HEK293 (cell line): ENCODE measurements around the gene MADCAM1.

Source experiments
- BCL11B ChIP-seq: fragments of 450-650 bp; formaldehyde crosslinking; IDR thresholded peaks from 2 replicates; pipeline ENCODE4 v1.5.1; 2016; ENCODE audit warnings: low read depth, missing biosample characterization, missing genetic modification characterization
- BCL6B ChIP-seq: fragments of 450-650 bp; formaldehyde crosslinking; IDR thresholded peaks from 2 replicates; pipeline ENCODE4 v1.5.1; 2017; ENCODE audit warnings: missing biosample characterization, missing genetic modification characterization
- GLI2 ChIP-seq: fragments of 450-650 bp; formaldehyde crosslinking; IDR thresholded peaks from 2 replicates; pipeline ENCODE4; 2017; ENCODE audit warnings: missing biosample characterization, missing genetic modification characterization, low read depth, borderline replicate concordance
- GLIS1 ChIP-seq: fragments of 450-650 bp; formaldehyde crosslinking; IDR thresholded peaks from 2 replicates; pipeline ENCODE4 v1.5.1; 2016; ENCODE audit warnings: missing biosample characterization, missing genetic modification characterization
- GLIS2 ChIP-seq: fragments of 450-650 bp; formaldehyde crosslinking; IDR thresholded peaks from 2 replicates; pipeline ENCODE4 v1.5.1; 2016; ENCODE audit warnings: missing biosample characterization, missing genetic modification characterization
- KLF10 ChIP-seq: fragments of 450-650 bp; IDR thresholded peaks from 2 replicates; pipeline ENCODE4 v1.5.1; 2018; ENCODE audit warnings: missing biosample characterization, mild to moderate bottlenecking, missing genetic modification characterization
- KLF7 ChIP-seq: fragments of 450-650 bp; formaldehyde crosslinking; IDR thresholded peaks from 2 replicates; pipeline ENCODE4 v1.5.1; 2016; ENCODE audit warnings: missing biosample characterization, missing genetic modification characterization, borderline replicate concordance
- KLF8 ChIP-seq: fragments of 450-650 bp; formaldehyde crosslinking; IDR thresholded peaks from 2 replicates; pipeline ENCODE4 v1.5.1; 2016; ENCODE audit warnings: missing biosample characterization, missing genetic modification characterization
- OSR2 ChIP-seq: fragments of 450-650 bp; formaldehyde crosslinking; IDR thresholded peaks from 2 replicates; pipeline ENCODE4 v1.5.1; 2016; ENCODE audit warnings: missing biosample characterization, missing genetic modification characterization
- PATZ1 ChIP-seq: fragments of 450-650 bp; formaldehyde crosslinking; IDR thresholded peaks from 2 replicates; pipeline ENCODE4 v1.5.1; 2016; ENCODE audit warnings: missing biosample characterization, missing genetic modification characterization
- PRDM1 ChIP-seq: fragments of 450-650 bp; formaldehyde crosslinking; IDR thresholded peaks from 2 replicates; pipeline ENCODE4; 2016; ENCODE audit warnings: missing biosample characterization, missing genetic modification characterization
- REPIN1 ChIP-seq: fragments of 450-650 bp; formaldehyde crosslinking; IDR thresholded peaks from 2 replicates; pipeline ENCODE4 v1.5.1; 2017; ENCODE audit warnings: missing biosample characterization, missing genetic modification characterization, low read depth
- SP2 ChIP-seq: fragments of 450-650 bp; formaldehyde crosslinking; IDR thresholded peaks from 2 replicates; pipeline ENCODE4 v1.5.1; 2016; ENCODE audit warnings: missing biosample characterization, missing genetic modification characterization
- YY2 ChIP-seq: fragments of 450-650 bp; formaldehyde crosslinking; IDR thresholded peaks from 2 replicates; pipeline ENCODE4 v1.5.1; 2016; ENCODE audit warnings: missing biosample characterization, missing genetic modification characterization
- ZBTB26 ChIP-seq: fragments of 450-650 bp; formaldehyde crosslinking; optimal IDR thresholded peaks from 2 replicates; pipeline ENCODE3; 2016; ENCODE audit warnings: missing biosample characterization, mild to moderate bottlenecking, missing genetic modification characterization
- ZBTB8A ChIP-seq: fragments of 450-650 bp; formaldehyde crosslinking; IDR thresholded peaks from 2 replicates; pipeline ENCODE4 v1.5.1; 2016; ENCODE audit warnings: missing biosample characterization, missing genetic modification characterization
- ZNF138 ChIP-seq: fragments of 450-650 bp; formaldehyde crosslinking; IDR thresholded peaks from 2 replicates; pipeline ENCODE4 v1.5.1; 2016; ENCODE audit warnings: missing biosample characterization, missing genetic modification characterization, borderline replicate concordance
- ZNF140 ChIP-seq: fragments of 450-650 bp; formaldehyde crosslinking; IDR thresholded peaks from 2 replicates; pipeline ENCODE4 v1.5.1; 2016; ENCODE audit warnings: missing biosample characterization, missing genetic modification characterization
- ZNF214 ChIP-seq: fragments of 450-650 bp; formaldehyde crosslinking; IDR thresholded peaks from 2 replicates; pipeline ENCODE4 v1.5.1; 2017; ENCODE audit warnings: missing biosample characterization, mild to moderate bottlenecking, missing genetic modification characterization, borderline replicate concordance
- ZNF23 ChIP-seq: fragments of 450-650 bp; formaldehyde crosslinking; IDR thresholded peaks from 2 replicates; pipeline ENCODE4 v1.5.1; 2016; ENCODE audit warnings: missing biosample characterization, missing genetic modification characterization, borderline replicate concordance
- ZNF311 ChIP-seq: fragments of 450-650 bp; formaldehyde crosslinking; IDR thresholded peaks from 2 replicates; pipeline ENCODE4 v1.5.1; 2017; ENCODE audit warnings: missing biosample characterization, missing genetic modification characterization, borderline replicate concordance
- ZNF335 ChIP-seq: fragments of 450-650 bp; formaldehyde crosslinking; conservative IDR thresholded peaks from 2 replicates; pipeline ENCODE4 v1.5.1; 2016; ENCODE audit warnings: missing biosample characterization, missing genetic modification characterization
- ZNF449 ChIP-seq: fragments of 450-650 bp; formaldehyde crosslinking; IDR thresholded peaks from 2 replicates; pipeline ENCODE4 v1.5.1; 2017; ENCODE audit warnings: missing biosample characterization, mild to moderate bottlenecking, missing genetic modification characterization, moderate library complexity
- ZNF549 ChIP-seq: fragments of 450-650 bp; IDR thresholded peaks from 2 replicates; pipeline ENCODE4 v1.5.1; 2018; ENCODE audit warnings: missing biosample characterization, missing genetic modification characterization, mild to moderate bottlenecking, inconsistent platforms, moderate library complexity
- ZNF777 ChIP-seq: fragments of 450-650 bp; formaldehyde crosslinking; IDR thresholded peaks from 2 replicates; pipeline ENCODE4 v1.5.1; 2017; ENCODE audit warnings: missing biosample characterization, missing genetic modification characterization, borderline replicate concordance
- ZNF830 ChIP-seq: fragments of 450-650 bp; IDR thresholded peaks from 2 replicates; pipeline ENCODE4 v1.5.0; 2018; ENCODE audit warnings: missing biosample characterization, missing genetic modification characterization, low read depth, mild to moderate bottlenecking, moderate library complexity
- ZNF837 ChIP-seq: fragments of 450-650 bp; formaldehyde crosslinking; IDR thresholded peaks from 2 replicates; pipeline ENCODE4 v1.5.1; 2016; ENCODE audit warnings: missing biosample characterization, missing genetic modification characterization
- TF ChIP-seq, protein P1 (sequence below): fragments of 450-650 bp; formaldehyde crosslinking; IDR thresholded peaks from 2 replicates; pipeline ENCODE4 v1.5.1; 2016; ENCODE audit warnings: missing biosample characterization, missing genetic modification characterization
- TF ChIP-seq, protein P2 (sequence below): fragments of 450-650 bp; formaldehyde crosslinking; IDR thresholded peaks from 2 replicates; pipeline ENCODE4 v1.5.1; 2016; ENCODE audit warnings: missing biosample characterization, missing genetic modification characterization

Gene MADCAM1

DNA sequence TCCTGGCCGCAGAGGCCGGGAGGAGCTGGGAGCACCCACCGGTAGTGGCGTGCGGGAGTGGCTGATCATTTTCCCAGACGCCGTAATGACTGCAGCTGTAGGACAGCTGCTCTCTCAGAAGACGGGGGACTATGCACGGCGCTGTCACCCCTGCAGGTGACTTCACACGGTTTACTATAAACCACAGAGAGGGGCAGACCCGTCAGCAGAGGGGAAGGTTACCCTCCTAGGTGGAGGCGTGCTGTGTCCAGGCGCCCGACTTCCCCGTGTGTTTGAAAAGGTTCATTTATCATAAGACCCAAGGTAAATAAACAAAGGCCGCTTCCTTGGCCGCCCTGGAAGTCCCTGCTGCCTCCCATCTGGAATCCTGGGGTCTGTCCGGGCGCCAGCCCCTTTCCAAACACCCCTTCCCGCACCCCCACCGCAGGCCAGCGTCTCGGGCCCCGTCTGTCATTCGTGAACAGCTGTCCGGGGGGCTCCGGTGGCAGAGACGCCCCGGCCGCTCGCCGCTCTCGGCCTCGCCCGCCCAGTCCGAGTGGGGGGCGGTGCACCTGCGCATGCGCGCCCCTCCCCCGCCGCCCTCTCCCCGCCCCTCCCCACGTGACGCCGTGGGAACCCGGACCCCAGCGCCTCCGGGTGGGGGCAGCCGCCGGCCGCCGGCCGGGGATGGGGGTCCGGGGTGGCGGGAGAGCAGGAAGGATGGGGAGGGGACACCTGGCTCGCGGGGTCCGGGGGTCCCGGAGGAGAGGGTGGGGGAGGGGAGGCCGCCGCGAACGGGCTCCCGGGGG is 36.4 kb upstream of the MADCAM1 start (continued):
- TF ChIP-seq BCL11B (tag by site-specific recombination): no peak
- no peak for TF ChIP-seq ZNF138 (tag by site-specific recombination)
- TF ChIP-seq REPIN1: no peak
- TF ChIP-seq ZNF449: no peak
- 0 out of 2 replicates have a peak, but pooled peaks have one; percentile 35 for TF ChIP-seq GLIS2 (tag by site-specific recombination)
- peak; percentile 36; the same call in 1 of the 2 replicates for TF ChIP-seq SP2 (tag by site-specific recombination)
- TF ChIP-seq YY2 (tag by site-specific recombination): no peak
- no peak for TF ChIP-seq ZNF140 (tag by site-specific recombination)
- TF ChIP-seq ZBTB26 (tag by site-specific recombination): peak; percentile 44
- TF ChIP-seq OSR2 (tag by site-specific recombination): 0 out of 2 replicates have a peak, but pooled peaks have one; percentile 7
- no peak for TF ChIP-seq GLI2 (tag by site-specific recombination)
- no peak for TF ChIP-seq ZNF23 (tag by site-specific recombination)
- TF ChIP-seq ZNF311 (tag by site-specific recombination): no peak
- TF ChIP-seq ZNF214 (tag by site-specific recombination): no peak
- peak; percentile 76 for TF ChIP-seq ZBTB8A (tag by site-specific recombination)
- no peak; the same call in none of the 2 replicates for TF ChIP-seq ZNF335 (tag by site-specific recombination)
- TF ChIP-seq ZNF777 (tag by site-specific recombination): no peak
- no peak for TF ChIP-seq ZNF830 (tag by site-specific recombination)
- peak; percentile 80 for TF ChIP-seq PATZ1
- 0 out of 2 replicates have a peak, but pooled peaks have one; percentile 25 for TF ChIP-seq KLF7 (tag by site-specific recombination)
- TF ChIP-seq BCL6B: no peak
- TF ChIP-seq KLF8 (tag by site-specific recombination): no peak
- no peak for TF ChIP-seq PRDM1 (tag by site-specific recombination)
- TF ChIP-seq ZNF837 (tag by site-specific recombination): no peak
- TF ChIP-seq, protein P1, sequence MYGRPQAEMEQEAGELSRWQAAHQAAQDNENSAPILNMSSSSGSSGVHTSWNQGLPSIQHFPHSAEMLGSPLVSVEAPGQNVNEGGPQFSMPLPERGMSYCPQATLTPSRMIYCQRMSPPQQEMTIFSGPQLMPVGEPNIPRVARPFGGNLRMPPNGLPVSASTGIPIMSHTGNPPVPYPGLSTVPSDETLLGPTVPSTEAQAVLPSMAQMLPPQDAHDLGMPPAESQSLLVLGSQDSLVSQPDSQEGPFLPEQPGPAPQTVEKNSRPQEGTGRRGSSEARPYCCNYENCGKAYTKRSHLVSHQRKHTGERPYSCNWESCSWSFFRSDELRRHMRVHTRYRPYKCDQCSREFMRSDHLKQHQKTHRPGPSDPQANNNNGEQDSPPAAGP: peak; percentile 71
- peak; percentile 95 for TF ChIP-seq GLIS1 (tag by site-specific recombination)
- TF ChIP-seq KLF10: 0 out of 2 replicates have a peak, but pooled peaks have one; percentile 22
- TF ChIP-seq, protein P2, sequence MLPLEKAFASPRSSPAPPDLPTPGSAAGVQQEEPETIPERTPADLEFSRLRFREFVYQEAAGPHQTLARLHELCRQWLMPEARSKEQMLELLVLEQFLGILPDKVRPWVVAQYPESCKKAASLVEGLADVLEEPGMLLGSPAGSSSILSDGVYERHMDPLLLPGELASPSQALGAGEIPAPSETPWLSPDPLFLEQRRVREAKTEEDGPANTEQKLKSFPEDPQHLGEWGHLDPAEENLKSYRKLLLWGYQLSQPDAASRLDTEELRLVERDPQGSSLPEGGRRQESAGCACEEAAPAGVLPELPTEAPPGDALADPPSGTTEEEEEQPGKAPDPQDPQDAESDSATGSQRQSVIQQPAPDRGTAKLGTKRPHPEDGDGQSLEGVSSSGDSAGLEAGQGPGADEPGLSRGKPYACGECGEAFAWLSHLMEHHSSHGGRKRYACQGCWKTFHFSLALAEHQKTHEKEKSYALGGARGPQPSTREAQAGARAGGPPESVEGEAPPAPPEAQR (tag by site-specific recombination): no peak
- no peak for TF ChIP-seq ZNF549 (tag by site-specific recombination)
